Colonic mucosa (tissue), 4 donors: ENCODE measurements around the gene ALKBH1. TPM values are rescaled to one million over a fixed set of nuclear protein-coding genes. Genes with fewer than 3 reads are reported as not detected.
"Not testable (repeated sequence)": the region's sequence is repeated elsewhere in the genome, so short reads cannot be mapped to it uniquely, and the experiment has no call there.

ENCODE experiments used
- DNase-seq: peaks from one replicate; pipeline ENCODE4 v3.0.0-alpha.2; 2020
- H3K27ac ChIP-seq: fragments of 200-600 bp; one replicate; pipeline ENCODE4 v1.8.0; 2021
- H3K27me3 ChIP-seq: fragments of 200-600 bp; one replicate; pipeline ENCODE4 v1.8.0; 2021
- H3K36me3 ChIP-seq: fragments of 200-600 bp; one replicate; pipeline ENCODE4 v1.8.0; 2021
- H3K4me1 ChIP-seq: fragments of 200-600 bp; one replicate; pipeline ENCODE4 v1.8.0; 2021; ENCODE audit warnings: mild to moderate bottlenecking
- H3K4me3 ChIP-seq: fragments of 200-600 bp; one replicate; pipeline ENCODE4 v1.8.0; 2021
- H3K9ac ChIP-seq, 2 donors: one replicate each; pipeline ENCODE4 v1.7.0; 2013; ENCODE audit warnings: control low read depth in 2 of 2, low read depth in 2 of 2, low read length in 2 of 2
- H3K9me3 ChIP-seq: fragments of 200-600 bp; one replicate; pipeline ENCODE4 v1.8.0; 2021
- intact Hi-C: fragments of 100-400 bp; cut with DNase I; formaldehyde crosslinking; loops from one replicate; pipeline ENCODE4 v1.14.1; 2022
- total RNA-seq, 2 donors: library from RNA; stranded (reverse); fragmentation: NEBNext Ultra II Directional in 1 of 2; extraction: Animal tissue kit (Norgen Biotek cat#: 25700) in 1 of 2; gene quantifications; one replicate each; pipeline ENCODE4 v1.2.1, GENCODE V29; 2021
- TF ChIP-seq, protein P1 (sequence below): fragments of 200-600 bp; IDR thresholded peaks from one replicate; pipeline ENCODE4 v1.8.0; 2022; ENCODE audit warnings: antibody characterized with exemption, mild to moderate bottlenecking
- donor health status: healthy.
- donor health status: DM: no; HTN: no; CAD: no.
- donor health status: DM: no; HTN: no; CAD: no.

Gene ALKBH1
- total RNA-seq, 2 donors from 2014 or later, result 11.5 to 13.3 TPM

DNA sequence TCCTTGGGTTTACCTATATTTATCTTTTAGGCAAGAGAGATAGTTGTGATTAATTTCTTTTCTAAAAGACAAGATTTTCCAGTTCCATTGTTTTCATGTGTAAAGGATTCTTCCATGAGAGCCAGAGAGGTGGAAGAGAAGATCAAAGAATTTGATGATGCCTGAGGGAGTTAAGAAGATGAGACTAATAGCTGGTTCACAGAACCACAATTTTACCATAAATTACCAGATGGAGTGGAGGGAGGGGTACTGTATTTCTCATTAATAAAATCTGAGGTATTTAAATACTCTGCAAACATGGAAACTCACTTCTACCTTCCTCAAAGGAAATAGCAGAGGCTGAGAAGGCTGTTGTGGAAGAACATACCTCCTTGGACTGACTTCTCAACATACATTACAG is 34.6 kb downstream of the ALKBH1 start:
- intact Hi-C loops, result no loop called here
- no peak for DNase-seq
- TF ChIP-seq, protein P1, sequence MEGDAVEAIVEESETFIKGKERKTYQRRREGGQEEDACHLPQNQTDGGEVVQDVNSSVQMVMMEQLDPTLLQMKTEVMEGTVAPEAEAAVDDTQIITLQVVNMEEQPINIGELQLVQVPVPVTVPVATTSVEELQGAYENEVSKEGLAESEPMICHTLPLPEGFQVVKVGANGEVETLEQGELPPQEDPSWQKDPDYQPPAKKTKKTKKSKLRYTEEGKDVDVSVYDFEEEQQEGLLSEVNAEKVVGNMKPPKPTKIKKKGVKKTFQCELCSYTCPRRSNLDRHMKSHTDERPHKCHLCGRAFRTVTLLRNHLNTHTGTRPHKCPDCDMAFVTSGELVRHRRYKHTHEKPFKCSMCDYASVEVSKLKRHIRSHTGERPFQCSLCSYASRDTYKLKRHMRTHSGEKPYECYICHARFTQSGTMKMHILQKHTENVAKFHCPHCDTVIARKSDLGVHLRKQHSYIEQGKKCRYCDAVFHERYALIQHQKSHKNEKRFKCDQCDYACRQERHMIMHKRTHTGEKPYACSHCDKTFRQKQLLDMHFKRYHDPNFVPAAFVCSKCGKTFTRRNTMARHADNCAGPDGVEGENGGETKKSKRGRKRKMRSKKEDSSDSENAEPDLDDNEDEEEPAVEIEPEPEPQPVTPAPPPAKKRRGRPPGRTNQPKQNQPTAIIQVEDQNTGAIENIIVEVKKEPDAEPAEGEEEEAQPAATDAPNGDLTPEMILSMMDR, result no peak
- Histone ChIP-seq H3K27ac (no peak overlapping the region), H3K27me3 (no peaks in the 10 kb centered on the region), H3K9ac (no peak overlapping the region), H3K36me3 (no peaks in the 10 kb centered on the region), H3K9me3 (no peaks in the 10 kb centered on the region), H3K4me1 (no peaks in the 10 kb centered on the region), H3K4me3 (no peak overlapping the region)

DNA sequence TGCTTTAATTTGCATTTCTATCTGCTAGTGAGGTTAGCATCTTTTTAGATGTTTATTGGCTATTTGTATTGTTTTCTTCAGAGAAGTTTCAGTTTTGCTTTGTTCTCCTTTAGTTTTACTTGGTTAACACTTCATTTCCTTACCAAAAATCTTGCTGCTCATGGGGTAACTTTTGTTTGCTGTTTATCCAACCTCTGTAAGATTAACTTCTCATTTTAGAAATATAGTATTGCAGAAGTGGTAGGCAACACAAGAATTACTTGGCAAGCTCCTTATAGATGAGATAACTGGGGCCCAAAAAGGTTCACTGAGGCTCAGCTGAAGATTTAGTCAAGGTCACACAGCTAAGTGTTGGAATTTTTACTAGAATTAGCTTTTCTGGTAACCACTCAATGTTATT is 40.5 kb downstream of the ALKBH1 start:
- no peaks in the 10 kb centered on the region for H3K36me3 ChIP-seq
- H3K4me3 ChIP-seq, result no peak overlapping the region
- no peaks in the 10 kb centered on the region for H3K9me3 ChIP-seq
- H3K4me1 ChIP-seq, result no peaks in the 10 kb centered on the region
- no peaks in the 10 kb centered on the region for H3K27me3 ChIP-seq
- TF ChIP-seq, protein P1, result no peak
- intact Hi-C loops, result no loop called here
- no peak for DNase-seq
- H3K27ac ChIP-seq, result no peak overlapping the region
- no peak overlapping the region for H3K9ac ChIP-seq

DNA sequence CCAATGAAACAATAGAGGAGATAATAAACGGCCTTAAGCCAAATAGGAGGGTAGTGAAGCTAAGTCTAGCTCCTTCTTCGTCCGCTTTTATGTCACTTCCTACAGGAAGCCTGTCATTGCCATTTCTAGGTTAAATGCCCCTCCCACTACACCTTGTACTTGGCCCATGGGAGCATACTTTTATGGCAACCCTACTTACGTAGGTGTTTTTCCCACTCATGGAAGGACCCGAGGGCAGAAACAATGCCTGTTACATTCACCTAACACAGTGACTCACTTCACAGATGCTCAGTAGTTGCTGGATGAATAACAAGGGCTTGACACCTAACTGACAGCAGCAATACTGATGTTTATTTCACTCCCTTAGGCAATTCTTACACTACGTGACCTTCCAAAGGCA is 44.5 kb downstream of the ALKBH1 start:
- TF ChIP-seq, protein P1, result no peak
- no peak for DNase-seq
- intact Hi-C loops, result no loop called here
- no peaks in the 10 kb centered on the region for H3K4me1 ChIP-seq
- no peaks in the 10 kb centered on the region for H3K36me3 ChIP-seq
- H3K4me3 ChIP-seq, result no peak overlapping the region
- no peak overlapping the region for H3K27ac ChIP-seq
- no peak overlapping the region for H3K9ac ChIP-seq
- H3K27me3 ChIP-seq, result no peaks in the 10 kb centered on the region
- H3K9me3 ChIP-seq, result no peaks in the 10 kb centered on the region

DNA sequence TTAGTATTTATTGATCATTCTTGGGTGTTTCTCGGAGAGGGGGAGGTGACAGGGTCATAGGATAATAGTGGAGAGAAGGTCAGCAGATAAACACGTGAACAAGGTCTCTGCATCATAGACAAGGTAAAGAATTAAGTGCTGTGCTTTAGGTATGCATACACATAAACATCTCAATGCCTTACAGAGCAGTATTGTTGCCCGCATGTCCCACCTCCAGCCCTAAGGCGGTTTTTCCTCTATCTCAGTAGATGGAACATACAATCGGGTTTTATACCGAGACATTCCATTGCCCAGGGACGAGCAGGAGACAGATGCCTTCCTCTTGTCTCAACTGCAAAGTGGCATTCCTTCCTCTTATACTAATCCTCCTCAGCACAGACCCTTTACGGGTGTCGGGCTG is 46.3 kb downstream of the ALKBH1 start:
- H3K27me3 ChIP-seq, H3K4me1 ChIP-seq, intact Hi-C loops, H3K36me3 ChIP-seq, DNase-seq, H3K27ac ChIP-seq, H3K9ac ChIP-seq, H3K9me3 ChIP-seq, H3K4me3 ChIP-seq: not testable (repeated sequence)

DNA sequence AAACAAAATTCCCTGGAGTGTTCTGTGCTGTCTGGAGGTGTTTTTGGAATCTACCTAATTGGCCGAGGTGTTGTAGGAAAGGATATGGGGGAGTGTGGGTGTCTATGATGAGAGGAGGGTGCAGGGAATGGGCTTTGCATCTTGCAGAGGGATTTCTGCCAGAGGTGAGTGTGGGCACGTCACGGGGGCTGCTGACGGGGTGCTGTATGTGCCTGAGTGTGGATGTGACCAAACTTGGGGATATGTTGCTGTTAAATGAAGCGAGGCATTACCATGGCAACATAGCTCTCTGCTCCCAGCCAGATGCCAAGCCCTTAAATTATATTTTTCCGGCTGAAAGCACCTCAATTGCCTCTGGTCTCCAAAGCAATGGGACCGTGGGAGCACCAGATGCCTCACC is 47.1 kb downstream of the ALKBH1 start:
- Histone ChIP-seq H3K27me3 (no peaks in the 10 kb centered on the region), H3K9ac (no peak overlapping the region), H3K4me3 (no peak overlapping the region), H3K4me1 (no peaks in the 10 kb centered on the region), H3K36me3 (no peaks in the 10 kb centered on the region), H3K27ac (no peak overlapping the region), H3K9me3 (no peaks in the 10 kb centered on the region)
- intact Hi-C loops, result no loop called here
- TF ChIP-seq, protein P1, result no peak
- DNase-seq, result no peak

DNA sequence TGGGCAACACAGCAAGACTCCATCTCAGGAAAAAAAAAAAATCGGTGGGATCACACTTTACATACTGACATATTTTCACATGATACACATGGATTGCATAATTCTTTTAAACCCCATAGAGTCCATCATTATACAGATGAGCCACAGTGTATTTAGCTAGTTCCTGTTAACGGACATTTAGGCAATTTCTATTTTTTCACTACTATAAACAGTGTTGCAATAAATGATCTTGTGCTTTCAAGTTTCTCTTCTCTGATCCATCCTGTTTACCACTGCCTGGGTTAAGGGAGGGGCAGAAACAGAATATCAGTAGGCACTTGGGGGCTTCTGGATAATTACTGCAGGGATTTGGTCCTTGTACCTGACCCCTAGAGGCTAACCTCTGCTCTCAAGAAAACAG is 48.0 kb downstream of the ALKBH1 start:
- Histone ChIP-seq H3K4me3 (no peak overlapping the region), H3K27me3 (no peaks in the 10 kb centered on the region), H3K9ac (no peak overlapping the region), H3K36me3 (no peaks in the 10 kb centered on the region), H3K4me1 (no peaks in the 10 kb centered on the region), H3K9me3 (no peaks in the 10 kb centered on the region), H3K27ac (no peak overlapping the region)
- TF ChIP-seq, protein P1, result no peak
- DNase-seq, result no peak
- intact Hi-C loops, result loop anchor here (10.0 kb wide), 1 partner anchor 155 kb away; no protein-coding TSS in a partner anchor
